Stimulated activated CD8-positive, alpha-beta memory T cell treated with anti-CD3 and anti-CD28 coated beads, Interleukin-4, amount 100 ng/mL, for 1 hour (primary cell): Measurements from ENCODE around the gene FRMD4A.

ENCODE experiments used
- DNase-seq, 2 donors: peaks; one replicate each; pipeline ENCODE4 v3.0.0-alpha.2; 2020; ENCODE audit warnings: low read depth in 2 of 2, low spot score in 1 of 2

FRMD4A gene

DNA sequence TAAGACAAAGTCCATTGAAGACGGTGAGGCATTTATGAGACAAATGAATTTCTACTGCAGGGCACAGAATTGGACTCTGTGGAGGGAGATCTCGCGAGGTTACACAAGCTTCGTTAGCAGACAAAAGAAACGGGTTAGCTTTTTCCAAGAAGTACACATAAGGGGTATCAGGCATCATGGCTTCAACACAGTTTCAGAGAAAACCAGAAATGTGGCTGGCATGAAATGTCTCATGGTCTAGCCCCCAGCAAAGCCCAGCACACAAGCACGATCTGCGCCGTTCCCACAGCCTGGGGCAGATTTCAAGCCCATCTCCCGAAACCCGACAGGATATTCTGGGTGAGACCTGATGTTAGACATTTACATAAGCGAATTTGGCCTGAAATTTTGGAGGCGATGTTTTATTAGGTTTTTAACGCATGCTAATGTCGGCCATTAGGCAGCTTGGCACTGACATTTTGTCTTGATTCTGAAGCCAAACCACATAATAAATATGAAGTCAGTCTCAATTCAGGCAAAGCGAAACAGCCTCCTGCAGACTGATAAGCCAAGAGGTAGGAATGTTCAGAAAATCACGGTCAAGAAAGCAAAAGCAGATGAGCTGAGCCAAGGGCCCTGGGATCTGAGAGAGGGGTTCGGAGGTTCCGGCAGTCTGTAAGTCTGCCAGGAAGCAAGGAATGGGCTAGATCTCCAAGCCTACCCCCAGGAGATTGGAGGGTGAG, 503.5 kb downstream of the FRMD4A start:
- DNase-seq = no peak

GRCh38 chr10:13823709-13824405, 506.9 kb downstream of the FRMD4A start:
- no peak for DNase-seq

GRCh38 chr10:13823096-13823708, 507.5 kb downstream of the FRMD4A start:
- no peak for DNase-seq

DNA sequence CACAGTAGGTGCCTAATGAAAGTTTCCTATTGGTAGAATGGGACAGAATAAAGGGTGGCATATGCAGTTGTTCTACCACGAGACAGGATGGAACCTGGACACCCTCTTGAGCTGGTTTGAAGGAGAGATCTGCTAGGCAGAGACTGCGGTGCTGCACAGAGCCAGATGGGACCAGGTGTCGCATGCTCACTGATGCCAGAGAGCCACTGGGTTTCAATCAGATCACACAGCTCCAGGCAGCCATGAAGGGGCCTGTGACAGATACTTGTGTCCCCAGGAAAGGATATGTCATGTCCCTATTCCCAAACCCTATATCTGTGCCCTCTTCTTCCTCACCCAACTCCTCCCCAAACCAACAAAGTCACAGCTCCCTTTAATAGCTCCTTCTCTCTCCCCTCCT, 508.2 kb downstream of the FRMD4A start:
- no peak for DNase-seq

DNA sequence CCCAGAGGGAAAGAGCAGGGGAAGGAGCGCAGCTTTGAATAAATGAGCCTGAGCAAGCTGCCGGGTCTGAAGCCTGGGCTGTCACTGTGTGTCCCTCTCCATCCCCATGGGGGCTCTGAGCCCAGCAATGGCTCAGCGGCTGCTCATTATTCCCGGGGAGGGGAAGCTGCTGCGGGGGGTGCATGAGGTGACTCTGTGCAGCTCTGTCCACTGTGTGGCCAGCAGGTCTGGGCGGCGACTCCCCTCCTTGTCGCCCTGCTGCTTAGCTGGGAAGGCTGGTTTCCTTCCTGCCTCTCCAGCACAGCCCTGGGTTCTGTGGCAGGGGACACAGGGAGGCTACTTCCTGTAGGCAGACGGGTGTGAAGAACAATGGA, 509.8 kb downstream of the FRMD4A start:
- DNase-seq = no peak

DNA sequence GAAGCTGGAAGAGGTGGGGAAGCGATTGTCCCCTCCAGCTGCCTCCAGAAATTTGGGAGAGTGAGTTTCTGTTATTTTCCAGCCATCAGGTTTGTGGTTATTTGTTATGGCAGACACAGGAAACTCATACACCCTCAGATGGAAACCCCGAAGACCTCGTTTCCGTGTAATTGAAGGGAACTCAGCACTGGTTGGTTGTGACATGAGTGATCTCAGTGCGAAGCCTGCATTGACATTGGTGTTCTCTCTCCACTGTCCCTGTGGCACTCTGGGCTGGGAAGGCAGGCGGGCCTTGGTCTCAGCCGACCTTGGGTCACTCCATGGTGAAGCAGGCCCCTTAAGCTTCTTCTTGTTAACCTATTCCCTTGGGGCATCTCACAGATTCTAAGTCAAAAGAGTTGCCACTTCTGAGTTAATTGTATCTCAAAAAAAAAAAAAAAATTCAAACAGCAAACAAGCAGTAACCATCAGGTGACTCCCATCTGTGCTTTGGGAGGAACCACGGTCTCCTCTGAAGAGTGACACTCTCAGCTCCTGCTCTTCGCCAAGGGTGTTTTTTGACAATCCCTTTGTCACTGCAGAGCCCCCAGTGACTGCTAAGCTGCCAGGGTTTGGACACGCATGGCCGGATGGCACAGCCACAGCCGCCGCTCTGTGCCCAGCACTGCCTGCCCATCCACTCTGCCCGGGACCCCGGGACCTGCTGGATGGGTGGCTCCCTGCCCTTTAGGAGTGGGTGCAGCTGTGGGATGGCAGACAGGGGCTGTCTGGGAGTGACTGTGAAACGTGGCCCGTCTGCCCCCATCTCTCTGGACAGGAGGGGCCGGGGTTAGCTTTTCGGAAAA, 510.4 kb downstream of the FRMD4A start:
- no peak for DNase-seq

DNA sequence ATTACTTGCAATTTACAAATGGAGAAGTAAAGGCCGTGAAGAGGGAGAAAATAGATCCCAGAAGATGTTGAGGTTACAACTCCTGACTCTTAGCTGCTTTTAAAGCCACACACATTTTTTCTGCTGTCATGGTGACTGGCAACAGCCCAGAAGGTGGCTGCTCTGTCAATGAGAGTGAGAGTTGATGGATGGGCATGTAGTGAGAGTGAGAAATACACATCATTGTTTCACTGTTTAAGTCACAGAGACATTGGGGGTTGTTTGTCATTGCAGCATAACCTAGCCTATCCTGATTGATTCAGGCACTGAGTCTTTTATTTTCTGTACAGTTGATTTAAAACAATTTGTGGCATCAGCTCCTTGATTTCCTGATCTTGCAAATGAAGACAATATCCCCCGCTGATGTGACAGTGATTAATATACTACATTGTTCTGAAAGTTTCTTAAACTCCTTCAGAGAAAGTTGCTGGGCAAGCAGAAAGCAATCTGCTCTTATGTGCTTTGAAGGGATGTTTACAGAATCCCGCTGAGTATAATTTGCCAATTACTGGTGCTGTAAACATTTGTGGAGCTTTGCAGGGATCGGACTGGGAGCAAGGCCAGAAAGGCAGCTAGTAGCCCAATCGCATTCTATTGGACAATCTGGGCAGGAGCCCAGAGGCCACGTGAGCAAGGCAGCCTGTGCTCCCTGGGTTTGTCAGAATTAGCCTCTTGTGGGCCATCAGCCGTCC, 514.4 kb downstream of the FRMD4A start:
- no peak for DNase-seq

DNA sequence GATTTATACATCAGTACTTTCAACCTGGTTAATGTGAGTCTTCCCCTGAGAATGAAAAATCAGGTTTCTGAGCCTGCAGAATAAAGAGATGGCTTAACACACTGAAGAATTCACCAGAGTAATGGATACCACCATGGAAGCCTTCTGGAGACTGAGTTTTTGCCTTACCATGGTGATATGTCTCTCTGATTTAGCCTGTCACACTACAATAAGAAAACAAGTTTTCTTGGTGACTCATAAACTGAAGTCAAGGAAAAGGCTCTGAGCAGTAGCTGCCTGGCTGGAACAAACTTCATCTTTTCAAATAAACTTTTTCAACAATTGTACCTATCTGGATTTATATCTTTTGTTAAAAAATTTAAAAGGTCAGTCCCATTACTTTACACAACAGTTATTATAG, 515.0 kb downstream of the FRMD4A start:
- no peak for DNase-seq

- no peak for DNase-seq
These were observed 517.2 kb downstream of the FRMD4A start for GRCh38 chr10:13813550-13813949.

DNA sequence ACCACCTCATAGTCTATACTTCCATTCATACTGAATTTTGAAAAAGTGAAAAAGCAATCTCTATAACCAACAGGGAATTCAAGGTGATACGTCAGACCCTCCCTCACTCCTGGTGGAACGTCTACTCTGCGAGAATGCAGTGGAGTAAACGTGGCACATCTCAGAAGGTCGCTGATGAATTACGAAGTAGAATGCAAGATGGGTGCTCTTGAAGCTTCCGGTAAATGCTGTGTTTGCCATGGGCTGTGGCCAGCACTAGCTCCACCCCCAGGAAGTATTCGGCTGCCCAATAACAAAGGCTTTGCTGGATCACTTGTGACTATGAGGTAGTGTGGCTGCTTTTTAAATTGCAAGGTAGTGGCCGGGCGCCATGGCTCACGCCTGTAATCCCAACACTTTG, 517.9 kb downstream of the FRMD4A start:
- no peak for DNase-seq

DNA sequence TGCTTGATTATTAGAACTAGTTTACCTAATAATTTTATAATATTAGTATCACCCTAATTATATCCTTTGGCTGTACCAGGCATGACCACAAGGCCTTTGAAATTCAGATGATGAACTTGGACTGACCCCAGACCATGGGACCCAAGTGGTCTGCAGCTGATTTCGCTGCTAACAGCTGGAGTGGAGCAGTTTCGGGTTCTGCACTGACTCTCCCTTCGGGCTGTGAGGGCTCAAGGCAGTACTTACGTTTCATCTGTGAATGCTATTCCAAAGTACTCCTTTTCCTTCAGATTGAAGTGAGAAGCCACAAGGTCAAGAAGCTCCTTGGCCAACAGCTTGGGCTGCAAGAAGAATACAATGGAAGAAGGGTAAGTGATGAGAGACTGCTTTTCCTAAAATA, 520.2 kb downstream of the FRMD4A start:
- DNase-seq = no peak

DNA sequence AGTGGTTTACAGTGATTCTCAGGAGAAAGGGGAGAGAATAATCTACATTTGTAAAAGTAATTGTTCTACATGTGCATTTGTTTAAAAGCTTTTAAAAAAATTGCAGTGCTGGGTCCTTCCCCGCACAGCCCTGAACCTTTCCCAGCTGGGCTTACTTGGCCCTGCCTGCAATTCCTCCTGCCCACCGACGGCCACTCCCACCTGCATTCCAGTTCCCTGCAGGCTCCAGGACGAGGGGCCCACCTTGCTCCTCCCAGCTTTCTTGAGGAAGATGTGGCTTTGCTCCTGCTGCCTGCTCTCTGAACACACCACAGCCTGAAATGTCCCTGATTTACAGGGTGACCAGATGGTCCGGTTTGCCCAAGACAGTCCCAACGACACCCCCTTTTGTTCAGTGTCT, 521.3 kb downstream of the FRMD4A start:
- no peak for DNase-seq

GRCh38 chr10:13808556-13809391, 522.0 kb downstream of the FRMD4A start:
- DNase-seq = no peak

- no peak for DNase-seq
These were observed 524.3 kb downstream of the FRMD4A start for GRCh38 chr10:13806419-13806818.

GRCh38 chr10:13803566-13804554, 526.9 kb downstream of the FRMD4A start:
- no peak for DNase-seq

- DNase-seq = no peak
These were observed 528.8 kb downstream of the FRMD4A start for GRCh38 chr10:13801907-13802288.

DNA sequence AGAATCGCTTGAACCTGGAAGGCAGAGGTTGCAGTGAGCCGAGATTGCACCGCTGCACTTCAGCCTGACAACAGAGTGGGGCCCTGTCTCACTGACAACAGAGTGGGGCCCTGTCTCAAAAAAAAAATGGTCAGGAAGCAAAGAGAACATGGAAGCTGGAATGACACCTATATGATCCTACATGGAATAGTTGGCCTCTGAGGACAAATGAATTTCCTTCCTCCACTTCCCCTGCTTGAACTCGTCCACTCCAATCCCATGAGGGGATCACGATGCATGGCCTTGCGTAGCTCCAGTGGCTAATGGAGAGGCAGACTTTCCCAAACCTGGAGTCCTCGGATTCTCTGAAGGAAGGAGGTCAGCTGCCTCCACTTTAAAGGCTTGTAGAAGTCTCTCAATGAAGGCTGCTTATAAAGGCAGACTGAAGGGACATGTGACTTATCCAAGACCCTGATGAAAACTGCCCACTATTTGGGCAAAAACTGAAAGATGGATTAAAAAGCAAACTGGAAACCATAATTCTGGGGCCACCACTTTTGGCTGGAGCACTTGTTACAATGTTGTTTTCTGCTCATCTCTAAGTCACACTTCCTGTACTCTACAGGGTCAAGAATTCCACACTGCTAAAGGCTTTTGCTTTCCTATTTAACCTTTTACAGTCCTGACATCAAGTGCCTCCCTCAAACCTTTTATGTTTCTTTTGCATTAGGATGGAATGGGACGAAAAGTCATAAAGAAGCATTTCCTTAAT, 529.4 kb downstream of the FRMD4A start:
- DNase-seq = no peak

DNA sequence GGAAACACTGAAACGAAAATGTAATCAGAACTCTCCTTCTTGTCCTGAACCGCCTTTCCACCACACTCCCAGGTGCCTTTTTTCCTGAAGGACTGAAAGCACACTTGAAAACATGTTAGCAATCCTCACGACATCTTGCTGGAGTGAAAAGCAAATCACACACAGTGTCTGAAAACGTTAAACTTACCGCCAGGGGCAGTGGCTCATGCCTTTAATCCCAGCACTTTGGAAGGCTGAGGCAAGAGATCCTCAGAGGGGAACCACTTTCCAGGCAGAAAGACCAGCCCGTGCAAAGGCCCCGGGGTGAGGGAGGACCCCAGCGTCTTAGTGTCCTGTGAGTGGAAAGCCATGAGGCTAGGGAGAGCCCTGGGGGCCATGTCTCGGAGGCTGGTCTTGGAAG, 533.6 kb downstream of the FRMD4A start:
- DNase-seq = no peak
